Psoas muscle (tissue), 8 donors: ENCODE measurements around the gene TRPC4AP. TPM values are rescaled to one million over a fixed set of nuclear protein-coding genes. Genes with fewer than 3 reads are reported as not detected.

ENCODE experiments used
- ATAC-seq, 4 donors: fragments of 200-7000 bp; cut with Tn5 transposase; one replicate each; pipeline ENCODE4 v1.9.1; 2020; ENCODE audit warnings: moderate library complexity in 3 of 4, mild to moderate bottlenecking in 2 of 4
- DNase-seq, 2 donors: peaks; one replicate each; pipeline ENCODE4 v3.0.0-alpha.2; 2020
- H3K27ac ChIP-seq: fragments of 200-600 bp; one replicate; pipeline ENCODE4 v1.8.0; 2022
- H3K27me3 ChIP-seq, 3 donors: fragments of 200-600 bp in 1 of 3; one replicate each; pipeline versions ENCODE4 v1.6.1 to v1.8.0; 2013 to 2022; ENCODE audit warnings: low read length in 2 of 3, mild to moderate bottlenecking in 2 of 3, moderate library complexity in 1 of 3; ENCODE audit not compliant: insufficient read depth in 3 of 3
- H3K36me3 ChIP-seq, 2 donors: fragments of 200-600 bp in 1 of 2; one replicate each; pipeline versions ENCODE4 v1.6.1 to v1.8.0; 2013 to 2022; ENCODE audit warnings: low read depth in 1 of 2, mild to moderate bottlenecking in 1 of 2, moderate library complexity in 1 of 2; ENCODE audit not compliant: insufficient read depth in 1 of 2
- H3K4me1 ChIP-seq: fragments of 200-600 bp; one replicate; pipeline ENCODE4 v1.8.0; 2022
- H3K4me3 ChIP-seq: fragments of 200-600 bp; one replicate; pipeline ENCODE4 v1.8.0; 2022; ENCODE audit warnings: mild to moderate bottlenecking
- H3K9me3 ChIP-seq: fragments of 200-600 bp; one replicate; pipeline ENCODE4 v1.8.0; 2022
- WGBS, 3 donors: extraction: QIAGEN DNeasy Blood & Tissue Kit; methylation state at CpG; one replicate each; pipeline versions ENCODE4 v1.1.6 to v1.1.7; 2013; 5-methylcytosine and 5-hydroxymethylcytosine counted together
- intact Hi-C, 2 donors: fragments of 100-400 bp; cut with DNase I; formaldehyde crosslinking; loops; one replicate each; pipeline versions ENCODE4 v1.11.0 to v1.14.2; 2022
- polyA plus RNA-seq, 3 donors: library from polyadenylated mRNA; stranded (reverse); fragments of 200-250 nt; gene quantifications; one replicate each; pipeline ENCODE4 v1.2.3, GENCODE V29; 2013
- total RNA-seq, 4 donors: library from RNA; stranded (reverse); fragmentation: NEBNext Ultra II Directional in 2 of 4; extraction: Animal tissue kit (Norgen Biotek cat#: 25700) in 2 of 4; gene quantifications; one replicate each; pipeline versions ENCODE4 v1.2.1 to v1.2.4, GENCODE V29; 2021 to 2023
- TF ChIP-seq, protein P1 (sequence below): fragments of 200-600 bp; IDR thresholded peaks from one replicate; pipeline ENCODE4 v1.8.0; 2022; ENCODE audit warnings: antibody characterized with exemption
- donor health status: healthy with polysubstance abuse.
- donor health status: DM: no; HTN: no; CAD: no; lungs with moderate emphysema.
- donor health status: Bipolar disorder and iron deficiency.
- donor health status: healthy.
- donor health status: DM: yes; HTN: yes; CAD: no.
- donor health status: DM: no; HTN: no; CAD: no.
- donor health status: DM: no; HTN: no; CAD: no.
- donor health status: DM: yes; HTN: yes; CAD: no.

The TRPC4AP gene
- total and polyA plus RNA-seq, 7 donors: 36.0 to 62.3 (median 51.7) TPM

DNA sequence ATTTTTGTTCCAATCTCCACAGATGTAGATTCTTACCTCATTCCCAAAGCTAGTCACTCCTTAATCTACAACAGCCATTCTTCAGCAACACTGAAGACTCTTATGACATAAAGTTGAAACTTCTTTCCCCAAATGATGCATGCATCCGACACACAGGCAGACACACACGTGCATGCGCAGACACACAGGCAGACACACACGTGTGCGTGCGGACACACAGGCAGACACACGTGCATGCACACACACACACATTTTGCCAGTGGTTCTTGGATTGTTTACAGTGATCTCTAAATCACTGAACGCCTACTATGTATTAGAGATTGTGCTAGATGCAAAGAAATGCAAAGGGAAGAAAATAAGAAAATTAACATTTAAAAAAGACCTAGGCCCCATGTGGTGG, 9.0 kb upstream of the TRPC4AP start:
- no peak for DNase-seq
- 86 to 89% (median 89%) methylated on average over 8 of the region's 8 CpGs for WGBS, 3 donors
- ATAC-seq: no peak
- Histone ChIP-seq H3K4me3 (no peak overlapping the region), H3K27ac (no peak overlapping the region), H3K27me3 (no peaks in the 10 kb centered on the region), H3K9me3 (no peaks in the 10 kb centered on the region), H3K4me1 (peaks cover 3% of the 10 kb centered on the region), H3K36me3 (no peaks in the 10 kb centered on the region)
- TF ChIP-seq, protein P1, sequence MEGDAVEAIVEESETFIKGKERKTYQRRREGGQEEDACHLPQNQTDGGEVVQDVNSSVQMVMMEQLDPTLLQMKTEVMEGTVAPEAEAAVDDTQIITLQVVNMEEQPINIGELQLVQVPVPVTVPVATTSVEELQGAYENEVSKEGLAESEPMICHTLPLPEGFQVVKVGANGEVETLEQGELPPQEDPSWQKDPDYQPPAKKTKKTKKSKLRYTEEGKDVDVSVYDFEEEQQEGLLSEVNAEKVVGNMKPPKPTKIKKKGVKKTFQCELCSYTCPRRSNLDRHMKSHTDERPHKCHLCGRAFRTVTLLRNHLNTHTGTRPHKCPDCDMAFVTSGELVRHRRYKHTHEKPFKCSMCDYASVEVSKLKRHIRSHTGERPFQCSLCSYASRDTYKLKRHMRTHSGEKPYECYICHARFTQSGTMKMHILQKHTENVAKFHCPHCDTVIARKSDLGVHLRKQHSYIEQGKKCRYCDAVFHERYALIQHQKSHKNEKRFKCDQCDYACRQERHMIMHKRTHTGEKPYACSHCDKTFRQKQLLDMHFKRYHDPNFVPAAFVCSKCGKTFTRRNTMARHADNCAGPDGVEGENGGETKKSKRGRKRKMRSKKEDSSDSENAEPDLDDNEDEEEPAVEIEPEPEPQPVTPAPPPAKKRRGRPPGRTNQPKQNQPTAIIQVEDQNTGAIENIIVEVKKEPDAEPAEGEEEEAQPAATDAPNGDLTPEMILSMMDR: no peak
- intact Hi-C loops: no loop called here

DNA sequence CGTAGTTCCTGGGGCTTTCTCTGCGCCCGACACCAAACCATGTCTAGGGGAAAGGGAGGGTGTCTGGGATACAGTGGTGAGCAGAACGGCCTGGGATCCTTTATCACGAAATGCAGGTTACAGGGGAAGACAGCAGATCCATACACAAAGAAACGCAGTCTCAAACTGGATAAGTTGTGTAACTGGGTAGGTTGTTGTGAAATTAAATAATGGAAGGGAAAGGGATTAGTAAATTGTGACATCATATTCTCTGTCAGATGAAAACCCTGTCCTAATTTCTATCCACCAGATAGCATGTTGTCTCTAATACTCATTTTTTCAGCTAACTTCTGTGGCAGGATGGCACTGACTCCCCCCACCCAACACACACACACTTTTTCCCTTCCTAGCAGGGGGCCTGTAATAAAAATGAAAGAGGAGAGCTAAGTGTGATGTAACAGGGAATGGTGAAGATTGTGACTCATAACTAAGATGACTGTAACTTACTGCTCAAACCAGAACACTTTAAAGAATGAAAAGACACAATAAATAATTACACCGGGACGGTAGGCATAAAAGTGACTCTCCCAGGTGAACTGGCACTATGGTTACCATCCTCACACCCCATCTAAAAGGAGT, 769 bp upstream of the TRPC4AP start:
- H3K4me3 ChIP-seq: peak overlapping the region; percentile 82
- DNase-seq (no peak), ATAC-seq (peak in 1 of 4 donors; percentile 0)
- TF ChIP-seq, protein P1: no peak
- H3K36me3 ChIP-seq: peaks cover 0 to 8% of the 10 kb centered on the region in 2 donors
- H3K4me1 ChIP-seq: peaks cover 32% of the 10 kb centered on the region
- 77 to 83% (median 79%) methylated on average over 8 of the region's 8 CpGs for WGBS, 3 donors
- no peaks in the 10 kb centered on the region for H3K9me3 ChIP-seq
- no peaks in the 10 kb centered on the region for H3K27me3 ChIP-seq
- intact Hi-C loops: loop anchor here (5.0 to 10.0 kb wide), 5 partner anchors 54 to 261 kb away; partner anchors contain the start of genes GGT7 (in 2 of the 2), ACSS2 (in 1 of the 2), EDEM2 (in 1 of the 2) and GSS (in 1 of the 2)
- H3K27ac ChIP-seq: peak overlapping the region; percentile 96

GRCh38 chr20:35091816-35092523, 637 bp downstream of the TRPC4AP start:
- TF ChIP-seq, protein P1: no peak
- Histone ChIP-seq H3K4me3 (peak overlapping the region; percentile 82), H3K36me3 (peaks cover 0 to 8% of the 10 kb centered on the region in 2 donors), H3K9me3 (no peaks in the 10 kb centered on the region), H3K27ac (peak overlapping the region; percentile 96), H3K4me1 (peaks cover 45% of the 10 kb centered on the region), H3K27me3 (no peaks in the 10 kb centered on the region)
- WGBS, 3 donors: 0 to 1% (median 0%) methylated on average over 22 to 28 of the region's 28 CpGs
- no peak for ATAC-seq
- intact Hi-C loops: loop anchor here (5.0 to 10.0 kb wide), 5 partner anchors 55 to 260 kb away; partner anchors contain the start of genes GGT7 (in 2 of the 2), ACSS2 (in 1 of the 2), EDEM2 (in 1 of the 2) and GSS (in 1 of the 2)
- DNase-seq: peak in 1 of 2 donors; percentile 90

DNA sequence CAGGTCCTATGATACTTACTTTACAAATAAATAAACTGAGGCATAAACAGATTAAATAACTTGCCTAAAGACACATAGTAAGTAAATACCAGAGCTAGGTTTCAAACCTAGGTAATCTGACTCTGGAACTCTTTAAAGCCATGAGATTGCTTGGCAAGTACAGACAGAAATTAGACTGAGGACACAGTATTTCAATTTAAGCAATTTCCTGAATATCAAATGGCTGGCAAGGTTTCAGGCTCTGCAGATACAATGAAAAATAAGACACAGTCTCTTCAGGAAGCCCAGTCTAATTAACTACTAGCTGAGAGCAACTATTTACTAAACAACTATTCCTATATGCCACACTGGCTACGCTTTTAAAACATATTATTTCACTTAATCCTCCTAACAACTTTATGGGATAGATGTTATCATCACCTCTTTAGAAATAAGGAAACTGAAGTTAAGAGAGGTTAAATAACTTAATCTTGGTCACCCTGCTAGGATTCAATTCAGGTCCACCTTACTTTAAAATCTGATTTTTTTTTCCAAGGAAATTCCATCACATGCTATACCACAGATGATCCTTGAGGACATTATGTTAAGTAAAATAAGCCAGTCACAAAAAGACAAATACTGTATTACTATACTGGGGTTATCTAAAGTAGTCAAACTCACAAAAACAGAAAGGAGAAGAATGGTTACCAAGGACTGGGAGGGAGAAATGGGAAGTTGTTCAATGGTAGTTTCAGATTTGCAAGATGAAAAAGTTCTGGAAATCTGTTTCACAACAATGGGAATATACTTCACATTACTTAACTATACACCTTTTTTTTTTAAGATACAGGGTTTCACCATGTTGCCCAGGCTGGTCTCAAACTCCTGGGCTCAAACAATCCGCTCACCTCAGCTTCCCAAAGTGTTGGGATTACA, 4.1 kb downstream of the TRPC4AP start:
- peaks cover 49% of the 10 kb centered on the region for H3K4me1 ChIP-seq
- TF ChIP-seq, protein P1: no peak
- H3K27ac ChIP-seq: peak overlapping the region; percentile 68
- intact Hi-C loops: loop anchor here (10.0 kb wide), 1 partner anchor 64 kb away; no protein-coding TSS in a partner anchor
- no peak for DNase-seq
- 83 to 92% (median 89%) methylated on average over 2 of the region's 2 CpGs for WGBS, 3 donors
- H3K36me3 ChIP-seq: peaks cover 0 to 8% of the 10 kb centered on the region in 2 donors
- no peaks in the 10 kb centered on the region for H3K9me3 ChIP-seq
- H3K4me3 ChIP-seq: peak overlapping the region; percentile 32
- ATAC-seq: no peak
- H3K27me3 ChIP-seq: no peaks in the 10 kb centered on the region
